ENCODE results near the gene FNDC3A.

FNDC3A gene

DNA sequence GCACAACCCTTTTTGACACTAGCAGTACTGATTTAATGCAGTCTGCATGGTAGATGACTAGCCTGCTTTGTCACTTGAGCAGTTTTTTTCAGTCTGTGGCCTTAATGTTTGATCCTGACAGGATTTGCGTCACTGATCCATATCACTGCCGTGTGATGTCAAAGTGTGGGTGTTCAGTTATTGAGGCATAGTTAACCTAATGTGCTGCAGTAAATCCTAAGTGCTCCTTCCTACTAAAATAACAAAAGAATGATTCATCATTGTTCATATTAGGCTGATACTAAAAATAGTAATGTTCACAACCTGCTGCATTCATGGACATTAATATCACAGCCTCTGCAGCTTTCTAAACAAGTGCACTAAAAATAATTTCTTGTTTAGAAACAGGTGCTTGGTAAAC is 122.5 kb downstream of the FNDC3A start:
- no peaks in the 10 kb centered on the region for H4K20me1 ChIP-seq (ENCODE audit: insufficient read depth)
- no peak overlapping the region for H3K4me3 ChIP-seq (IDR thresholded peaks at IDR 0.05; ENCODE audit: insufficient read depth, low read depth, low read length)
- H3K27me3 ChIP-seq (ENCODE audit: insufficient read depth, low read depth), result no peaks in the 10 kb centered on the region
- H3K4me1 ChIP-seq (ENCODE audit: low read depth, poor library complexity, severe bottlenecking), result peaks cover 20% of the 10 kb centered on the region
- H3K27ac ChIP-seq, result no peak overlapping the region
- no peaks in the 10 kb centered on the region for H3K36me3 ChIP-seq (ENCODE audit: insufficient read depth)
- H2AFZ ChIP-seq (ENCODE audit: low read depth), result no peak overlapping the region
- no peak overlapping the region for H3K4me2 ChIP-seq
- no peak for TF ChIP-seq CTCF (conservative IDR thresholded peaks at IDR 0.05; ENCODE audit: low read depth, low read length)
- no peak overlapping the region for H3K9ac ChIP-seq
- no peaks in the 10 kb centered on the region for H3K79me2 ChIP-seq (ENCODE audit: insufficient read depth, low read depth)

GRCh38 chr13:49098771-49099512 is 123.2 kb downstream of the FNDC3A start:
- H3K79me2 ChIP-seq (ENCODE audit: insufficient read depth, low read depth), result no peaks in the 10 kb centered on the region
- no peak overlapping the region for H3K4me2 ChIP-seq
- H3K36me3 ChIP-seq (ENCODE audit: insufficient read depth), result no peaks in the 10 kb centered on the region
- TF ChIP-seq CTCF (conservative IDR thresholded peaks at IDR 0.05; ENCODE audit: low read depth, low read length), result no peak
- no peak overlapping the region for H2AFZ ChIP-seq (ENCODE audit: low read depth)
- no peak overlapping the region for H3K4me3 ChIP-seq (IDR thresholded peaks at IDR 0.05; ENCODE audit: insufficient read depth, low read depth, low read length)
- H3K4me1 ChIP-seq (ENCODE audit: low read depth, poor library complexity, severe bottlenecking), result peaks cover 20% of the 10 kb centered on the region
- no peaks in the 10 kb centered on the region for H4K20me1 ChIP-seq (ENCODE audit: insufficient read depth)
- H3K27me3 ChIP-seq (ENCODE audit: insufficient read depth, low read depth), result no peaks in the 10 kb centered on the region
- H3K9ac ChIP-seq, result no peak overlapping the region
- no peak overlapping the region for H3K27ac ChIP-seq

DNA sequence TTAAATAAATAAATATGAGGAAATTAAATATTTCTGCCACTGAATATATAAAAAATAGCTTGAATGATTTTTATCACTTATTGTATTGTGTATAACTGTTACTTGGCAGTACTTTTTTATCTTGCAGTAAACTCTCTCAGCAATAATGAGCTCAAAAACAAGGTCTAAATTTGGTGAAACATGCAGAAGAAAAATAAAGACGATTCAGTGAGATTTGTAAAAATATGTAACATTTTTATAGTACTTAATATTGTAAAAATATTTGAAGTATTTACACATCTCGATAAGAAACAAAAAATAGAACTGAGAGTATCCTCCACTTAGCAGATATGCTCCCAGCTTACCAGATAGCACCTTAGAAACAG is 123.8 kb downstream of the FNDC3A start:
- no peak overlapping the region for H3K9ac ChIP-seq
- no peak for TF ChIP-seq CTCF (conservative IDR thresholded peaks at IDR 0.05; ENCODE audit: low read depth, low read length)
- H3K27ac ChIP-seq, result no peak overlapping the region
- no peak overlapping the region for H2AFZ ChIP-seq (ENCODE audit: low read depth)
- H3K4me1 ChIP-seq (ENCODE audit: low read depth, poor library complexity, severe bottlenecking), result peaks cover 20% of the 10 kb centered on the region
- no peak overlapping the region for H3K4me2 ChIP-seq
- no peaks in the 10 kb centered on the region for H3K36me3 ChIP-seq (ENCODE audit: insufficient read depth)
- no peaks in the 10 kb centered on the region for H3K27me3 ChIP-seq (ENCODE audit: insufficient read depth, low read depth)
- H3K4me3 ChIP-seq (IDR thresholded peaks at IDR 0.05; ENCODE audit: insufficient read depth, low read depth, low read length), result no peak overlapping the region
- H3K79me2 ChIP-seq (ENCODE audit: insufficient read depth, low read depth), result no peaks in the 10 kb centered on the region
- H4K20me1 ChIP-seq (ENCODE audit: insufficient read depth), result no peaks in the 10 kb centered on the region

GRCh38 chr13:49100637-49101570 is 125.2 kb downstream of the FNDC3A start:
- Histone ChIP-seq H3K27me3 (ENCODE audit: insufficient read depth, low read depth) (no peaks in the 10 kb centered on the region), H2AFZ (ENCODE audit: low read depth) (no peak overlapping the region), H3K4me1 (ENCODE audit: low read depth, poor library complexity, severe bottlenecking) (peaks cover 20% of the 10 kb centered on the region), H3K4me3 (IDR thresholded peaks at IDR 0.05; ENCODE audit: insufficient read depth, low read depth, low read length) (no peak overlapping the region), H3K4me2 (no peak overlapping the region), H3K27ac (no peak overlapping the region), H3K36me3 (ENCODE audit: insufficient read depth) (no peaks in the 10 kb centered on the region), H3K9ac (no peak overlapping the region), H3K79me2 (ENCODE audit: insufficient read depth, low read depth) (no peaks in the 10 kb centered on the region), H4K20me1 (ENCODE audit: insufficient read depth) (no peaks in the 10 kb centered on the region)
- no peak for TF ChIP-seq CTCF (conservative IDR thresholded peaks at IDR 0.05; ENCODE audit: low read depth, low read length)

Data from KMS-11 (cell line).